Transverse colon (tissue), 4 donors: ENCODE results near the gene DBI.

ENCODE experiments used
- CTCF ChIP-seq, 5 experiments: fragments of 200-600 bp in 3 of 5; fragments of 450-650 bp in 2 of 5; sonication (generic) in 3 of 5; IDR thresholded peaks; 1 replicate in 2 of 5; 2 replicates in 3 of 5; pipeline ENCODE4 v1.5.1; 2016 to 2017; ENCODE audit warnings: antibody characterized with exemption in 5 of 5, inconsistent platforms in 3 of 5, mild to moderate bottlenecking in 2 of 5, moderate library complexity in 1 of 5
- POLR2AphosphoS5 ChIP-seq, 3 donors: sonication (generic); formaldehyde crosslinking; IDR thresholded peaks; one replicate each; pipeline ENCODE4 v1.6.1; 2016; ENCODE audit warnings: antibody characterized with exemption in 3 of 3

GRCh38 chr2:119350311-119350998 is 16.3 kb upstream of the DBI start:
- no peak for TF ChIP-seq CTCF (IDR thresholded peaks at IDR 0.05)
- TF ChIP-seq POLR2AphosphoS5 (IDR thresholded peaks at IDR 0.05) = no peak
